Hepatocyte (in vitro differentiated cells): Measurements from ENCODE around the gene HSD11B1. TPM values are rescaled to one million over a fixed set of nuclear protein-coding genes. Genes with fewer than 3 reads are reported as not detected.

ENCODE experiments used
- DNase-seq: peaks from one replicate; pipeline ENCODE4 v3.0.0-alpha.2; 2016; ENCODE audit warnings: low spot score
- H2AFZ ChIP-seq: fragments of 200-600 bp; sonication (generic); 2 replicates; pipeline ENCODE4 v1.6.0; 2016; ENCODE audit warnings: antibody characterized with exemption, mild to moderate bottlenecking
- H3K27ac ChIP-seq: fragments of 200-600 bp; sonication (generic); 2 replicates; pipeline ENCODE4 v1.5.1; 2016; ENCODE audit warnings: mild to moderate bottlenecking
- H3K27me3 ChIP-seq: fragments of 200-600 bp; sonication (generic); 2 replicates; pipeline ENCODE4 v1.6.1; 2016
- H3K36me3 ChIP-seq: fragments of 200-600 bp; sonication (generic); replicated peaks from 2 replicates; pipeline ENCODE4 v1.5.1; 2016; ENCODE audit warnings: low read depth; ENCODE audit not compliant: insufficient read depth
- H3K4me1 ChIP-seq: fragments of 200-600 bp; sonication (generic); 2 replicates; pipeline ENCODE4 v1.5.1; 2016; ENCODE audit warnings: mild to moderate bottlenecking, moderate library complexity; ENCODE audit not compliant: insufficient read depth
- H3K4me2 ChIP-seq: fragments of 200-600 bp; sonication (generic); 2 replicates; pipeline ENCODE4 v1.6.0; 2016
- H3K4me3 ChIP-seq: fragments of 200-600 bp; sonication (generic); 2 replicates; pipeline ENCODE4 v1.5.1; 2016; ENCODE audit warnings: mild to moderate bottlenecking
- H3K79me2 ChIP-seq: fragments of 200-600 bp; sonication (generic); 2 replicates; pipeline ENCODE4 v1.6.0; 2017; ENCODE audit warnings: mild to moderate bottlenecking
- H3K9me2 ChIP-seq: fragments of 200-600 bp; sonication (generic); replicated peaks from 2 replicates; pipeline ENCODE4 v1.6.0; 2017; ENCODE audit warnings: mild to moderate bottlenecking; ENCODE audit not compliant: insufficient read depth
- H3K9me3 ChIP-seq: fragments of 200-600 bp; sonication (generic); 2 replicates; pipeline ENCODE4 v1.5.1; 2016; ENCODE audit warnings: low read depth, mild to moderate bottlenecking
- H4K20me1 ChIP-seq: fragments of 200-600 bp; sonication (generic); 2 replicates; pipeline ENCODE4 v1.6.0; 2016; ENCODE audit warnings: mild to moderate bottlenecking; ENCODE audit not compliant: insufficient read depth, poor library complexity, severe bottlenecking
- EZH2 ChIP-seq: fragments of 200-600 bp; sonication (generic); IDR thresholded peaks from 2 replicates; pipeline ENCODE4 v1.6.1; 2016; ENCODE audit warnings: antibody characterized with exemption, mild to moderate bottlenecking, borderline replicate concordance
- EZH2phosphoT487 ChIP-seq: fragments of 200-600 bp; sonication (generic); IDR thresholded peaks from one replicate; pipeline ENCODE4 v1.6.1; 2018; ENCODE audit warnings: antibody characterized with exemption, mild to moderate bottlenecking, low read depth, moderate library complexity; ENCODE audit not compliant: unreplicated experiment, severe bottlenecking
- WGBS: methylation state at CpG from one replicate; pipeline ENCODE4 v1.1.6; 2016; ENCODE audit warnings: low lambda C conversion rate; ENCODE audit errors: missing lambda C conversion rate; 5-methylcytosine and 5-hydroxymethylcytosine counted together
- polyA plus RNA-seq: library from polyadenylated mRNA; unstranded; fragments of >200 nt; fragmentation: Nextera tagmentation; extraction: Ambion mirVana; gene quantifications from 2 replicates; pipeline ENCODE4 v1.2.1, GENCODE V29; 2016
- total RNA-seq: library from RNA; depleted of rRNA; stranded (reverse); fragments of >200 nt; gene quantifications from 2 replicates; pipeline ENCODE4 v1.2.3, GENCODE V29; 2014
- TF ChIP-seq, protein P1 (sequence below): fragments of 200-600 bp; sonication (generic); IDR thresholded peaks from 2 replicates; pipeline ENCODE4 v1.5.1; 2016; ENCODE audit warnings: antibody characterized with exemption, mild to moderate bottlenecking; ENCODE audit not compliant: poor library complexity

HSD11B1 gene
- total and polyA plus RNA-seq, 2 experiments from 2014 or later = 1.7 TPM; not detected in 1

- no peak for DNase-seq
- Histone ChIP-seq H3K4me1 (peaks cover 5% of the 10 kb centered on the region), H4K20me1 (no peaks in the 10 kb centered on the region), H3K9me2 (no peaks in the 10 kb centered on the region), H3K4me3 (no peak overlapping the region), H3K27ac (no peak overlapping the region), H3K79me2 (no peaks in the 10 kb centered on the region), H3K27me3 (no peaks in the 10 kb centered on the region), H3K9me3 (no peaks in the 10 kb centered on the region), H3K36me3 (no peaks in the 10 kb centered on the region), H2AFZ (no peak overlapping the region), H3K4me2 (no peak overlapping the region)
- TF ChIP-seq, protein P1, sequence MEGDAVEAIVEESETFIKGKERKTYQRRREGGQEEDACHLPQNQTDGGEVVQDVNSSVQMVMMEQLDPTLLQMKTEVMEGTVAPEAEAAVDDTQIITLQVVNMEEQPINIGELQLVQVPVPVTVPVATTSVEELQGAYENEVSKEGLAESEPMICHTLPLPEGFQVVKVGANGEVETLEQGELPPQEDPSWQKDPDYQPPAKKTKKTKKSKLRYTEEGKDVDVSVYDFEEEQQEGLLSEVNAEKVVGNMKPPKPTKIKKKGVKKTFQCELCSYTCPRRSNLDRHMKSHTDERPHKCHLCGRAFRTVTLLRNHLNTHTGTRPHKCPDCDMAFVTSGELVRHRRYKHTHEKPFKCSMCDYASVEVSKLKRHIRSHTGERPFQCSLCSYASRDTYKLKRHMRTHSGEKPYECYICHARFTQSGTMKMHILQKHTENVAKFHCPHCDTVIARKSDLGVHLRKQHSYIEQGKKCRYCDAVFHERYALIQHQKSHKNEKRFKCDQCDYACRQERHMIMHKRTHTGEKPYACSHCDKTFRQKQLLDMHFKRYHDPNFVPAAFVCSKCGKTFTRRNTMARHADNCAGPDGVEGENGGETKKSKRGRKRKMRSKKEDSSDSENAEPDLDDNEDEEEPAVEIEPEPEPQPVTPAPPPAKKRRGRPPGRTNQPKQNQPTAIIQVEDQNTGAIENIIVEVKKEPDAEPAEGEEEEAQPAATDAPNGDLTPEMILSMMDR = no peak
- TF ChIP-seq EZH2 (no peak), EZH2phosphoT487 (no peak)
- 100% methylated on average over 12 of the region's 17 CpGs for WGBS
Measured at GRCh38 chr1:209770636-209771415, 66.2 kb downstream of the HSD11B1 start.

DNA sequence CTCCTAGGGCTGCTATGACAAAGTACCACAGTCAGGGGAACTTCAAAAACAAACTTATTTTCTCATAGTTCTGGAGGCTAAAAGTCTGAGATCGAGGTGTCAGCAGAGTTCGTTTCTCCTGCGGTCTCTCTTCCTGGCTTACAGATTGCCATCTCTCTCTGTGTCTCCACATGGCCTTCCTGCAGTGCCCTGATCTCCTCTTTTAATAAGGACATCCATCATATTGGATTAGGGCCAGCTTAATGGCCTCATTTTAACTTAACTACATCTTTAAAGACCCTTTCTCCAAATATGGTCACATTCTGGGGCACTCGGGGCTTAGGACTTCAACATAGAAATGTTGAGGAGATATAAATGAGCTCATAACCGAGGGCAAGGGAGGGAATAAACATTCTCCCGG, 67.5 kb downstream of the HSD11B1 start:
- no peak overlapping the region for H3K27ac ChIP-seq
- no peak overlapping the region for H3K4me3 ChIP-seq
- H3K4me2 ChIP-seq = no peak overlapping the region
- H3K4me1 ChIP-seq = peaks cover 5% of the 10 kb centered on the region
- H3K27me3 ChIP-seq = no peaks in the 10 kb centered on the region
- no peak overlapping the region for H2AFZ ChIP-seq
- DNase-seq = no peak
- no peaks in the 10 kb centered on the region for H4K20me1 ChIP-seq
- WGBS = 39% methylated on average over 6 of the region's 6 CpGs
- H3K79me2 ChIP-seq = no peaks in the 10 kb centered on the region
- no peaks in the 10 kb centered on the region for H3K36me3 ChIP-seq
- H3K9me3 ChIP-seq = no peaks in the 10 kb centered on the region
- TF ChIP-seq, protein P1 = no peak
- no peak for TF ChIP-seq EZH2phosphoT487
- TF ChIP-seq EZH2 = no peak
- H3K9me2 ChIP-seq = no peaks in the 10 kb centered on the region

DNA sequence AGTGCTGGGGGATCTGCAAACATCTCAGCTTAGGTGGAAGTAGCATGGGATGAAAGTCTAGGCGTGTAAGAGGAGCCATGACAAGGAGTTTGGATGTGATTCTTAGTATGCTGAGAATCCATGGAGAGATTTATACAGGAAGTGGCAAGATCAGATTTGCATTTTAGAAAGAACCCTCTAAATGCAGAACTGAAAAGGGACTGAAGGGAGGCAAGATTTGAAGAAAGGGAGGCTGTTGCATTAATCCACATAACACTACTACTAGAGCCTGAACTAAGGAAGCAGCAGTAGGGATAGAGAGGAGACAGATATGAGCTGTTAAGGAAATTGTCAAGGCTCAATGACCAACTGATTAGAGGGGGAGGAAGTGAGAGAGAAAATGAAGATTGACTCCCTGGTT, 69.9 kb downstream of the HSD11B1 start:
- TF ChIP-seq EZH2phosphoT487 = no peak
- TF ChIP-seq, protein P1 = no peak
- no peak for TF ChIP-seq EZH2
- Histone ChIP-seq H4K20me1 (no peaks in the 10 kb centered on the region), H3K9me3 (no peaks in the 10 kb centered on the region), H3K27ac (no peak overlapping the region), H3K79me2 (no peaks in the 10 kb centered on the region), H3K4me3 (no peak overlapping the region), H3K4me2 (no peak overlapping the region), H3K27me3 (no peaks in the 10 kb centered on the region), H3K36me3 (no peaks in the 10 kb centered on the region), H3K9me2 (no peaks in the 10 kb centered on the region), H2AFZ (no peak overlapping the region), H3K4me1 (peaks cover 3% of the 10 kb centered on the region)
- 80% methylated on average over 1 of the region's 1 CpG for WGBS
- DNase-seq = no peak
